Esophagus (tissue), 2 donors: ENCODE data around the gene STUB1. TPM values are rescaled to one million over a fixed set of nuclear protein-coding genes. Genes with fewer than 3 reads are reported as not detected.

ENCODE experiments used
- H3K27ac ChIP-seq, 2 donors: one replicate each; pipeline ENCODE4 v1.5.1; 2013; ENCODE audit warnings: low read depth in 2 of 2, mild to moderate bottlenecking in 2 of 2, inconsistent platforms in 1 of 2, low read length in 1 of 2, moderate library complexity in 1 of 2
- H3K27me3 ChIP-seq, 2 donors: one replicate each; pipeline ENCODE4 v1.6.1; 2013; ENCODE audit warnings: low read length in 2 of 2, control low read depth in 1 of 2, mild to moderate bottlenecking in 1 of 2; ENCODE audit not compliant: insufficient read depth in 2 of 2, control insufficient read depth in 1 of 2
- H3K36me3 ChIP-seq, 2 donors: one replicate each; pipeline ENCODE4 v1.6.1; 2013; ENCODE audit warnings: low read length in 1 of 2; ENCODE audit not compliant: control insufficient read depth in 2 of 2, insufficient read depth in 2 of 2
- H3K4me1 ChIP-seq, 2 donors: one replicate each; pipeline ENCODE4 v1.6.1; 2013; ENCODE audit warnings: low read length in 1 of 2; ENCODE audit not compliant: control insufficient read depth in 2 of 2, insufficient read depth in 2 of 2
- H3K4me3 ChIP-seq, 2 donors: one replicate each; pipeline ENCODE4 v1.5.1; 2013; ENCODE audit warnings: low read length in 2 of 2, mild to moderate bottlenecking in 2 of 2, low read depth in 1 of 2, moderate library complexity in 1 of 2
- H3K9me3 ChIP-seq, 2 donors: one replicate each; pipeline ENCODE4 v1.6.1; 2013; ENCODE audit warnings: mild to moderate bottlenecking in 2 of 2, low read depth in 1 of 2, low read length in 1 of 2, moderate library complexity in 1 of 2; ENCODE audit not compliant: control insufficient read depth in 2 of 2, insufficient read depth in 1 of 2
- WGBS, 2 donors: extraction: QIAGEN DNeasy Blood & Tissue Kit; methylation state at CpG; one replicate each; pipeline ENCODE4 v1.1.7; 2013; 5-methylcytosine and 5-hydroxymethylcytosine counted together
- polyA plus RNA-seq, 2 donors: library from polyadenylated mRNA; stranded (reverse); fragments of 200-250 nt; gene quantifications; one replicate each; pipeline ENCODE4 v1.2.3, GENCODE V29; 2013
- donor health status: healthy with polysubstance abuse.
- donor health status: Bipolar disorder and iron deficiency.

STUB1 gene
- polyA plus RNA-seq, 2 donors: 58.3 to 95.2 TPM

- no peaks in the 10 kb centered on the region for H3K36me3 ChIP-seq
- no peak overlapping the region for H3K27ac ChIP-seq
- no peaks in the 10 kb centered on the region for H3K27me3 ChIP-seq
- no peak overlapping the region for H3K4me3 ChIP-seq
- H3K4me1 ChIP-seq: peaks cover 11 to 20% of the 10 kb centered on the region in 2 donors
- 88 to 90% methylated on average over 12 of the region's 12 CpGs for WGBS, 2 donors
- H3K9me3 ChIP-seq: no peaks in the 10 kb centered on the region
These were observed 35.7 kb upstream of the STUB1 start for GRCh38 chr16:644556-644955.

DNA sequence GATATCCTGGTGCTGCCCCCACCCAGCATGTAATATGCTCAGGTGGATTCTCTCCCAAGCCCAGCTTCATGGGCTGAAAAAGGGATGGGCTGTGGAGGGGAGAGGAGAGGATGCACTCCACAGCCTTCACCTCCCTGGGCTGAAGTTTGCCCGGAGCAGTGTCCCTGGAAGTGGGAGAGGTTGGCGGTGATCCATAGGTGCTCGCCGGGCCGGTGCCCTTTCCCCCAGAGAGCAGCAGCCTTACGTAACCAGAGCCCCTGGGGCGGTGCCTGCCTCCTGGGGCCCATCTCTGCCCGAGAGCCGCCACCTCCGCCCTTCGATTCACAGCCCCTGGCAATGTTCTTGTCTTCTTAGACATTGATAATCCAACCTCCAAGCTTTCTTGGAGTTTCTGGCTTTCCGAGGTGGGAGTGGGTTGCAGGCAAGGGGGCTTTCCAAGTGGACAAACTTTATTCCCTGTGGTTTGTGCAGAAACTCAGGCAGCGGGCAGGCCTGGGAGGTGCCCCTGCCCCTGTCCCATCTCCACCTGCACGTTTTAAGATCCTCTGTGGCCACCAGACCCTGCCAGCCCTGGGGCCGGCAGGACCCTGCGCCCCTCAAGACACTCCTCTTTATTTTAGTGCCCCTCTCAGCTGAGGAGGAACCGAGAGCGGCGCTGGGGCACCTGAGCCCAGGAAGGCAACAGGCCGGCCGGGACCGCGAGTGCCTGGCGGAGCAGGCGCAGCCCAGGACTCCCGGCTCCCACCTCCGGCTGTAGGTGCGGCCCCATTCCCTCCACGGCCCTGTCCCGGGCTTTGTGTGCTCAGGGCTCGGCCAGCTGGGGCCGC, 34.1 kb upstream of the STUB1 start:
- no peaks in the 10 kb centered on the region for H3K27me3 ChIP-seq
- H3K27ac ChIP-seq: no peak overlapping the region
- H3K4me3 ChIP-seq: no peak overlapping the region
- H3K9me3 ChIP-seq: no peaks in the 10 kb centered on the region
- H3K36me3 ChIP-seq: no peaks in the 10 kb centered on the region
- WGBS, 2 donors: 70 to 71% methylated on average over 32 of the region's 32 CpGs
- peaks cover 15 to 28% of the 10 kb centered on the region in 2 donors for H3K4me1 ChIP-seq

GRCh38 chr16:646679-647172, 33.5 kb upstream of the STUB1 start:
- no peaks in the 10 kb centered on the region for H3K27me3 ChIP-seq
- no peak overlapping the region for H3K27ac ChIP-seq
- WGBS, 2 donors: 80 to 81% methylated on average over 22 of the region's 22 CpGs
- no peak overlapping the region for H3K4me3 ChIP-seq
- H3K36me3 ChIP-seq: no peaks in the 10 kb centered on the region
- no peaks in the 10 kb centered on the region for H3K9me3 ChIP-seq
- peaks cover 15 to 28% of the 10 kb centered on the region in 2 donors for H3K4me1 ChIP-seq

DNA sequence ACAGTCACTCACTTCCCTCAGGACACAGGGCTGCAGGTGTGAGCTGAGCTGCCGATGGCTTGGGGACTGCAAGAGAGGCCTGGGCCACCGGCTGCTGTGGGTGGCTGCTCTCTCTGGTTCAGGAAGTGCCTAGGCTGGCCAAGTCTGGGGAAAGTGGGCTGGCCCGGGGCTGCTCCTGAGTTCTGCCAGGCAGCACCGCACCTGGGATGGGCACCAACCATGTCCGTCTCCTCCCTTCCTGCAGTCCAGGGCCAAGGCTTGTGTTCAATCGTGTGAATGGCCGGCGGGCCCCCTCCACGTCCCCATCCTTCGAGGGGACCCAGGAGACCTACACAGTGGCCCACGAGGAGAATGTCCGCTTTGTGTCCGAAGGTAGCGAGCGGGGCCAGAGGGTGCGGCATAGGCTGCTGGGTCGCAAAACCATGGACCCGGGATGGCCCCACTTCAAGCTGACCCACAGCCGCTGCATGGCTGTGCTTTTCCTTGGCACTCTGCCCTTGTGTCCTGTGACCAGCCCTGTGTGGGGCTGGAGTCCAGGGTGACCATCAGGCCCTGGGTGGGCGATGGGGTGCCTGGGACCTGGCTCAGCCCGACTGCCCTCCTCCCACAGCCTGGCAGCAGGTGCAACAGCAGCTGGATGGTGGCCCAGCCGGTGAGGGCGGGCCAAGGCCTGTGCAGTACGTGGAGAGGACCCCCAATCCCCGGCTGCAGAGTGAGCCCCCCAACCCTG, 32.9 kb upstream of the STUB1 start:
- H3K4me3 ChIP-seq: no peak overlapping the region
- 68 to 74% methylated on average over 25 of the region's 25 CpGs for WGBS, 2 donors
- no peaks in the 10 kb centered on the region for H3K36me3 ChIP-seq
- H3K27me3 ChIP-seq: no peaks in the 10 kb centered on the region
- peaks cover 15 to 28% of the 10 kb centered on the region in 2 donors for H3K4me1 ChIP-seq
- H3K27ac ChIP-seq: no peak overlapping the region
- no peaks in the 10 kb centered on the region for H3K9me3 ChIP-seq

GRCh38 chr16:648071-648780, 32.0 kb upstream of the STUB1 start:
- Histone ChIP-seq H3K27me3 (no peaks in the 10 kb centered on the region), H3K4me3 (peak overlapping the region; percentile 62 to 83), H3K4me1 (peaks cover 15 to 19% of the 10 kb centered on the region in 2 donors), H3K27ac (peak overlapping the region; percentile 87 to 90), H3K36me3 (no peaks in the 10 kb centered on the region), H3K9me3 (no peaks in the 10 kb centered on the region)
- 19 to 28% methylated on average over 24 of the region's 24 CpGs for WGBS, 2 donors

DNA sequence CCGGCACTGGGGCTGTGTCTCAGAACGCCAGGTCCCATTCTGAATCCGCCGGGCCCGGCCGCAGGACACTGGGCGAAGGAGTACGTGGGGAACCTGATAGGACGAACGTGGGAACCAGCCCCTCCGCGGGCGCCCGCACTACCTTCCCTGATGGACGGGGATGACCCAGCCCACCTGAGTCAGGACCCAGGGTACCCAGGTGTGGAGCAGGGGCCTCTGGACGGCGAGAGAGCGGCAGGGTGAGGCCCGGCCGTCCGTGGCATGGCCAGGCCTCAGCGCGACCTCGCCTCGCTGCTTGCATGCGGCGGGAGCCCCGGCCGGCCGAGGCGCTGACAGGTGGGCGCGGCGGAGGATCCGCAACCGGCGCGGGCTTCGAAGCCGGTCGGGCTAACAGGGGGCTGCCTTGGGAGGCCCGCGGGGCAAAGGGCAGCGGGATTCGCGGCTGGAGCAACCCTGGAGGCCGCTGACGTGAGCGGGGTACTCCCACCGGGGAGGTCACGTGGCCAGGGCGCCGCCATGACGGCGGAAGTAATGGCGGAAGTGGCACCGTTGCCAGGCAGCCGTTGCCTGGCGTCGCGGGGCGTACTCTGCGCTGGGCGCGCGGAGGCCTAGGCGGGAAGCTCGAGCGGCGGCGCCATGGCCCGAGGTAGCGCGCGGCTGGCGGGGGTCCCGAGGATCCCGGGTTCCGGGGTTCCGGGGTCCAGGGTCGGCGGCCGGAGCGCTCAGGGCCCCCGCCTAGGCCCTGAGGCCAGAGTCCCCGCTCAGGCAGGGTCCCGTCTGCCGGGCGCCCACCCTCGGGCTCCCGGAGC, 31.2 kb upstream of the STUB1 start, which contains the start of gene WDR90:
Gene WDR90, plus strand, starts transcription at position 585 of the 809 bp plus-strand sequence. Its CDS starts 52 bp downstream, at position 637.
- H3K27ac ChIP-seq: peak within 1 kb of the TSS; percentile 87 to 90
- H3K4me1 ChIP-seq: peaks cover 15 to 19% of the 10 kb centered on the region in 2 donors
- H3K36me3 ChIP-seq: peaks cover 0 to 5% of the 10 kb centered on the region in 2 donors
- H3K27me3 ChIP-seq: no peaks in the 10 kb centered on the region
- peak within 1 kb of the TSS; percentile 62 to 83 for H3K4me3 ChIP-seq
- H3K9me3 ChIP-seq: no peaks in the 10 kb centered on the region
- 1% methylated on average over 73 to 91 of the region's 91 CpGs for WGBS, 2 donors

DNA sequence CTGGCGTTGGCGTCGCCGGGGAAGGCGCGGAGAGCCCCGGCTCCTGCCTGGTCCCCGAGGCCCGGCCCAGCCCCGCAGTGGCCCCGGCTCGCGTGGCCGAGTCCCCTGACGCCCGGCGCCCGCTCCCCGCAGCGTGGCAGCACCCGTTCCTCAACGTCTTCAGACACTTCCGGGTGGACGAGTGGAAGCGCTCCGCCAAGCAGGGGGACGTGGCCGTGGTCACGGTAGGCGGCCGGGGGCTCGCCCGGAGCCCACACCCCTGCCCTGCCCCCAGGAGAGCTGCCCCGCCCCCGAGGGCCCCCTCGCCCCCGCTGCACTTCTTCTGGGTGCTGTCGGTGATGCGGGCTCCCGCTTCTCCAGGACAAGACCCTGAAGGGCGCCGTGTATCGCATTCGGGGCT, 30.6 kb upstream of the STUB1 start:
- H3K4me1 ChIP-seq: peaks cover 15 to 19% of the 10 kb centered on the region in 2 donors
- H3K36me3 ChIP-seq: peaks cover 0 to 5% of the 10 kb centered on the region in 2 donors
- no peaks in the 10 kb centered on the region for H3K9me3 ChIP-seq
- no peak overlapping the region for H3K27ac ChIP-seq
- H3K4me3 ChIP-seq: peak overlapping the region; percentile 62 to 83
- no peaks in the 10 kb centered on the region for H3K27me3 ChIP-seq
- WGBS, 2 donors: 2% methylated on average over 34 to 44 of the region's 44 CpGs

- H3K4me1 ChIP-seq: peaks cover 15 to 19% of the 10 kb centered on the region in 2 donors
- H3K27me3 ChIP-seq: no peaks in the 10 kb centered on the region
- no peaks in the 10 kb centered on the region for H3K9me3 ChIP-seq
- WGBS, 2 donors: 81 to 89% methylated on average over 22 of the region's 22 CpGs
- H3K4me3 ChIP-seq: no peak overlapping the region
- peaks cover 0 to 15% of the 10 kb centered on the region in 2 donors for H3K36me3 ChIP-seq
- H3K27ac ChIP-seq: no peak overlapping the region
These were observed 28.4 kb upstream of the STUB1 start for GRCh38 chr16:651844-652243.
